Progenitor cell of endocrine pancreas (in vitro differentiated cells): ENCODE data around the gene CDC42EP3. TPM values are rescaled to one million over a fixed set of nuclear protein-coding genes. Genes with fewer than 3 reads are reported as not detected.

Source experiments
- DNase-seq: peaks from one replicate; pipeline ENCODE4 v3.0.0; 2021; ENCODE audit warnings: low spot score; ENCODE audit not compliant: unreplicated experiment
- H3K27ac Mint-ChIP-seq: 2 replicates; pipeline ENCODE4 v1.8.0; 2021; ENCODE audit warnings: mild to moderate bottlenecking, moderate library complexity, mixed read lengths
- H3K27me3 Mint-ChIP-seq: 2 replicates; pipeline ENCODE4 v1.8.0; 2021; ENCODE audit warnings: mixed read lengths
- H3K36me3 Mint-ChIP-seq: 2 replicates; pipeline ENCODE4 v1.8.0; 2022; ENCODE audit warnings: mixed read lengths; ENCODE audit not compliant: insufficient read depth
- H3K4me1 Mint-ChIP-seq: 2 replicates; pipeline ENCODE4 v1.8.0; 2021; ENCODE audit warnings: low read depth, mixed read lengths
- H3K4me3 Mint-ChIP-seq: 2 replicates; pipeline ENCODE4 v1.8.0; 2021; ENCODE audit warnings: low read depth, mild to moderate bottlenecking, moderate library complexity, mixed read lengths
- H3K9me3 Mint-ChIP-seq: 2 replicates; pipeline ENCODE4 v1.8.0; 2021; ENCODE audit warnings: low read depth, mixed read lengths
- CTCF ChIP-seq: fragments of 200-600 bp; sonication (generic); IDR thresholded peaks from one replicate; pipeline ENCODE4 v1.5.0; 2021; ENCODE audit warnings: antibody characterized with exemption, mild to moderate bottlenecking; ENCODE audit not compliant: unreplicated experiment
- total RNA-seq: library from RNA; stranded (reverse); gene quantifications from 2 replicates; pipeline ENCODE4 v1.2.1, GENCODE V29; 2021

The CDC42EP3 gene
- total RNA-seq, 1 donor from 2014 or later, result 43.1 TPM

- DNase-seq, result no peak
- peaks cover 17% of the 10 kb centered on the region for H3K9me3 Mint-ChIP-seq
- H3K27me3 Mint-ChIP-seq, result no peaks in the 10 kb centered on the region
- H3K4me1 Mint-ChIP-seq, result peaks cover 8% of the 10 kb centered on the region
- H3K27ac Mint-ChIP-seq, result no peak overlapping the region
- no peak for TF ChIP-seq CTCF
- H3K36me3 Mint-ChIP-seq, result peaks cover 2% of the 10 kb centered on the region
- no peak overlapping the region for H3K4me3 Mint-ChIP-seq
These were observed 40.4 kb upstream of the CDC42EP3 start for GRCh38 chr2:37711831-37712230.

GRCh38 chr2:37711308-37711731, 39.9 kb upstream of the CDC42EP3 start:
- Mint-ChIP-seq H3K4me3 (no peak overlapping the region), H3K36me3 (peaks cover 2% of the 10 kb centered on the region)

GRCh38 chr2:37709111-37709510, 37.7 kb upstream of the CDC42EP3 start:
- TF ChIP-seq CTCF, result no peak
- Mint-ChIP-seq H3K4me3 (no peak overlapping the region), H3K36me3 (no peaks in the 10 kb centered on the region), H3K9me3 (peaks cover 5% of the 10 kb centered on the region), H3K27ac (no peak overlapping the region), H3K27me3 (no peaks in the 10 kb centered on the region), H3K4me1 (peaks cover 8% of the 10 kb centered on the region)
- DNase-seq, result no peak

More at GRCh38 chr2:37711308-37711731, 39.9 kb upstream of the CDC42EP3 start:
- TF ChIP-seq CTCF, result no peak
- H3K27ac Mint-ChIP-seq, result peak overlapping the region; percentile 38
- no peaks in the 10 kb centered on the region for H3K27me3 Mint-ChIP-seq
- peaks cover 8% of the 10 kb centered on the region for H3K4me1 Mint-ChIP-seq
- H3K9me3 Mint-ChIP-seq, result peaks cover 15% of the 10 kb centered on the region
- no peak for DNase-seq

- TF ChIP-seq CTCF, result no peak
- no peak for DNase-seq
- peaks cover 8% of the 10 kb centered on the region for H3K4me1 Mint-ChIP-seq
- no peaks in the 10 kb centered on the region for H3K27me3 Mint-ChIP-seq
- no peaks in the 10 kb centered on the region for H3K36me3 Mint-ChIP-seq
- no peak overlapping the region for H3K4me3 Mint-ChIP-seq
- peaks cover 5% of the 10 kb centered on the region for H3K9me3 Mint-ChIP-seq
- H3K27ac Mint-ChIP-seq, result no peak overlapping the region
These were observed 36.7 kb upstream of the CDC42EP3 start for GRCh38 chr2:37708146-37708545.

- Mint-ChIP-seq H3K9me3 (peaks cover 5% of the 10 kb centered on the region), H3K27ac (no peak overlapping the region), H3K4me3 (no peak overlapping the region), H3K4me1 (peaks cover 8% of the 10 kb centered on the region), H3K36me3 (no peaks in the 10 kb centered on the region), H3K27me3 (no peaks in the 10 kb centered on the region)
- no peak for DNase-seq
- TF ChIP-seq CTCF, result no peak
These were observed 36.0 kb upstream of the CDC42EP3 start for GRCh38 chr2:37707393-37707792.
